T-helper 17 cell (primary cell): ENCODE measurements around the gene CASK. TPM values are rescaled to one million over a fixed set of nuclear protein-coding genes. Genes with fewer than 3 reads are reported as not detected.
"Not testable (repeated sequence)": the region's sequence is repeated elsewhere in the genome, so short reads cannot be mapped to it uniquely, and the experiment has no call there.

Experiments used
- ATAC-seq: fragments of 150-1000 bp; cut with Tn5 transposase; 2 replicates; pipeline ENCODE4 v1.10.0; 2021; ENCODE audit warnings: mild to moderate bottlenecking, moderate library complexity
- DNase-seq, 3 donors: peaks; one replicate each; pipeline versions ENCODE4 v3.0.0 to v3.0.0-alpha.2; 2020 to 2021
- H3K9me3 ChIP-seq: one replicate; pipeline ENCODE4 v1.7.0; 2013; ENCODE audit warnings: low read length, mild to moderate bottlenecking; ENCODE audit not compliant: control insufficient read depth, poor library complexity, severe bottlenecking
- H3K27ac Mint-ChIP-seq: one replicate; pipeline ENCODE4 v1.8.0; 2022; ENCODE audit warnings: mild to moderate bottlenecking, moderate library complexity, mixed read lengths
- H3K27me3 Mint-ChIP-seq: one replicate; pipeline ENCODE4 v1.8.0; 2022; ENCODE audit warnings: mixed read lengths
- H3K36me3 Mint-ChIP-seq: one replicate; pipeline ENCODE4 v1.8.0; 2022; ENCODE audit warnings: low read depth, mixed read lengths
- H3K4me1 Mint-ChIP-seq: one replicate; pipeline ENCODE4 v1.8.0; 2022; ENCODE audit warnings: mild to moderate bottlenecking, mixed read lengths
- H3K4me3 Mint-ChIP-seq: one replicate; pipeline ENCODE4 v1.8.0; 2022; ENCODE audit warnings: mild to moderate bottlenecking, moderate library complexity, mixed read lengths
- total RNA-seq, 4 donors: library from RNA in 2 of 4; stranded (reverse) in 2 of 4; gene quantifications; one replicate each; pipeline ENCODE4 v1.2.3 and lab custom pipeline; 2022 to 2026

Gene CASK
- total RNA-seq, 2 donors from 2014 or later: 99.9 to 107 TPM

DNA sequence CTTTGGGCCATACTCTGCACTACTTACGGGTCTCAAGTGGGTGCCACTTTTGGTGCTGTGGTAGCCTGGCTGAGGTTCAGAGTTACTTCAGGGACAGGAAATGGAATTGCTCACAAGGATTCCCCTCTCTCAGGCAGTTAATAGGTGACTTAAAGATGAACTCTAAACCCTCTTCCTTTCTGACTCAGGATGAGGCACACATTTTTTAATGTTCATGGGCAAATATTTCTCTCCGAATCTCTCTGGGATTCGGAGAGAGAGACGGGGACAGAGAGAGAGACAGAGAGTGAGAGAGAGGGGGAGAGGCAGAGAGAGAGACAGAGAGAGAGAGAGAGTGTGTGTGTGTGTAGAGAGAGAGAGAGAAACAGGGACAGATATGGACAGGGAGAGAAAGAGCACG lies 396.4 kb downstream of the CASK start:
- Mint-ChIP-seq H3K4me3 (no peak overlapping the region), H3K36me3 (peaks cover 8% of the 10 kb centered on the region), H3K27ac (peak overlapping the region; percentile 91), H3K4me1 (peaks cover 21% of the 10 kb centered on the region), H3K27me3 (no peaks in the 10 kb centered on the region)
- DNase-seq (no peak), ATAC-seq (peak; percentile 42)
- no peaks in the 10 kb centered on the region for H3K9me3 ChIP-seq

DNA sequence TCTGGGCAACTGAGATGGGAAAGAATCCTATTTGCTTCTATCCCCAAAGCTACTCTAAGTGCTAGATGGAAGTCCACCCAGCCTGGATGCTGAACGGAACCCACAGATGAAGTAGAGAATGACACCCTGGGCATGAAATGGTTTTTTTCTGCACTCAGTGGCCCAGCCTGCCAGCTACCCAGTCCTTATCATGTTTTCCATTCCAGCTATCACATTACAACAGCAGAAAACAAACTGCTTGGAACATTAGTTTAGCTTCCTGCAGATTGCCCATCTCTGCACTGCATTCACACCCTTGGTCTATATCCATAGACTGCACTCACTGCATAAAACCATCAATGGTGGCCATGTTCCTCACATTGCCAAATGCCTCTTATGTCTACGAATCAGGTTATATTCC lies 397.1 kb downstream of the CASK start:
- no peaks in the 10 kb centered on the region for H3K27me3 Mint-ChIP-seq
- peaks cover 7% of the 10 kb centered on the region for H3K36me3 Mint-ChIP-seq
- peaks cover 21% of the 10 kb centered on the region for H3K4me1 Mint-ChIP-seq
- H3K4me3 Mint-ChIP-seq: no peak overlapping the region
- DNase-seq: no peak
- no peaks in the 10 kb centered on the region for H3K9me3 ChIP-seq
- no peak for ATAC-seq
- H3K27ac Mint-ChIP-seq: peak overlapping the region; percentile 91

DNA sequence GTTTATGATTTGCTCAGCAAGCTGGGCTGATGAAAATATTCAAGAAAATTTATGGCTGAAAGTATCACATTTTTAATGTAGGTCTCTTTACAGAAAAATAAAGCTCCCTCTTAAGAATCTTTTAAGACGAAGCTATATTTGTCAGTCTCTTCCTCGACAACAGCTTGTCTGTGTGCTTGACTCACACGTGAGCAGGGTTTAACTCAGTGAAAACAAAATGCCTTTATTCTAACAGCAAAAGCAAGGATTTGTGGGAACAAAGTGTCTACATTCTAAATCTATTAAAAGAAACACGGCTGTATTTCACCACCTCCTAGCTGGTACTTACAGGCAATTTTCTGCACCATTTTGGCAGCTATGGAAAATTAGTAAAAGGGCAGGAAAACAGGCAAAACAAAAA lies 400.7 kb downstream of the CASK start:
- Mint-ChIP-seq H3K27ac (no peak overlapping the region), H3K36me3 (peaks cover 2% of the 10 kb centered on the region), H3K4me3 (no peak overlapping the region), H3K27me3 (no peaks in the 10 kb centered on the region), H3K4me1 (peaks cover 23% of the 10 kb centered on the region)
- ATAC-seq (no peak), DNase-seq (no peak)
- no peaks in the 10 kb centered on the region for H3K9me3 ChIP-seq

DNA sequence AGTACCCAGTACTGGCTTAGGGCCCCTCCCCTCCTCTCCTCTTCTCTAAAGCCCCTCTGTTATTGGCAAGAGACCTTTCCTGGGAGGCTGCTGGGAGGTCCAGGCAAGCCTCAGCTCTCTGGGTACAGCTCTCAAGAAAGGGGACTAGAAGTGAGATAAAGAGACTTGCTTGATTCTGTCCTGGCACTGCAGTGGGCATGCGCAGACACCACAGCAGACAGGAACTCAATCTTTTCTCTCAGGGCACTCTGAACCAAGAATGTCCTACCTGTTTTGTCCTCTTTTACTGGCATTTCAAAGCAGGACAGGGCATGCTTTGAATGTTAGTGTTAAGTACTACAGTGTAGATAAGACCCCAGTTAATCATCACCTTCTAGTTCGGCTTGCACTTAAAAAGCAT lies 401.3 kb downstream of the CASK start:
- H3K4me1 Mint-ChIP-seq: peaks cover 22% of the 10 kb centered on the region
- H3K36me3 Mint-ChIP-seq: peaks cover 2% of the 10 kb centered on the region
- no peak for ATAC-seq

DNA sequence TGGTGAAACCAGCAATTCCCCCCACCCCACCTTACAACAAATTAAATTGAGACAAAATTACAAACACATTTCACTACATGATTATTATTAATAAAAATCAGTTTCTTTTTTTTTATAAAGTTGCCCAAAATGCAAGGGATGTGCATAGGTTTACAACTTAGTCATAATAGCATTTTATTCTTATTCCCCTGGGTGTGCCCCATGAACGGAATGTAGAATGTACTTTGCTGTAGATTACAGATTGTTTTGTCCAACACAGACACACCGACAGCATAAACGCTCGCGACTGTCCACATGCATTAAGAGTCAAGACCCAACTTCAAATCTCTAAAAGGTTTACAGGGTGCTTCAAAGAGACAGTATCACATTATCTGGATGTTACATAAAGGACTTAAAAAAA lies 403.9 kb downstream of the CASK start:
- peaks cover 22% of the 10 kb centered on the region for H3K4me1 Mint-ChIP-seq
- no peak overlapping the region for H3K4me3 Mint-ChIP-seq
- H3K36me3 Mint-ChIP-seq: no peaks in the 10 kb centered on the region
- H3K27ac Mint-ChIP-seq: no peak overlapping the region
- DNase-seq (no peak), ATAC-seq (no peak)
- H3K9me3 ChIP-seq: no peaks in the 10 kb centered on the region
- no peaks in the 10 kb centered on the region for H3K27me3 Mint-ChIP-seq

More for the DNA sequence above, 401.3 kb downstream of the CASK start:
- DNase-seq: no peak
- no peaks in the 10 kb centered on the region for H3K27me3 Mint-ChIP-seq
- no peaks in the 10 kb centered on the region for H3K9me3 ChIP-seq
- no peak overlapping the region for H3K27ac Mint-ChIP-seq
- no peak overlapping the region for H3K4me3 Mint-ChIP-seq

DNA sequence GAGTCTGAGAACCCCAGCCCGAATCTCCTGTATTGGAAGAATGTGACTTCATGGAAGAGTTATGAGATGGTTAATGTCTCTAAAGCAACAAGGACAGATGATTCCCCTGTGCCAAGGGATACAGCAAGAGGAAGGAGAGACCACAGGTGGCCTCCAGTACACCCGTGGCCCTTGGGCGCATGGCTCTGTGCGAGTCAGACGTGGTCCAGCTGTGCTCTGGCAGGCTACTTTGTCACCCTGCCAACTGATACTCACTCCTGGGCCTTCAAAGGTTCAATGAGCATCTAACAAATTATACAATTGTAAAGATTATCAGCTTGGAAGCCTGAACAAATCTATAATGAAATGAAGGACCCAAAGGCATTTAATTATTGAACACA lies 404.5 kb downstream of the CASK start:
- H3K9me3 ChIP-seq: no peaks in the 10 kb centered on the region
- Mint-ChIP-seq H3K4me1 (peaks cover 24% of the 10 kb centered on the region), H3K27ac (peak overlapping the region; percentile 67), H3K4me3 (no peak overlapping the region), H3K27me3 (no peaks in the 10 kb centered on the region), H3K36me3 (no peaks in the 10 kb centered on the region)
- ATAC-seq (no peak), DNase-seq (no peak)

DNA sequence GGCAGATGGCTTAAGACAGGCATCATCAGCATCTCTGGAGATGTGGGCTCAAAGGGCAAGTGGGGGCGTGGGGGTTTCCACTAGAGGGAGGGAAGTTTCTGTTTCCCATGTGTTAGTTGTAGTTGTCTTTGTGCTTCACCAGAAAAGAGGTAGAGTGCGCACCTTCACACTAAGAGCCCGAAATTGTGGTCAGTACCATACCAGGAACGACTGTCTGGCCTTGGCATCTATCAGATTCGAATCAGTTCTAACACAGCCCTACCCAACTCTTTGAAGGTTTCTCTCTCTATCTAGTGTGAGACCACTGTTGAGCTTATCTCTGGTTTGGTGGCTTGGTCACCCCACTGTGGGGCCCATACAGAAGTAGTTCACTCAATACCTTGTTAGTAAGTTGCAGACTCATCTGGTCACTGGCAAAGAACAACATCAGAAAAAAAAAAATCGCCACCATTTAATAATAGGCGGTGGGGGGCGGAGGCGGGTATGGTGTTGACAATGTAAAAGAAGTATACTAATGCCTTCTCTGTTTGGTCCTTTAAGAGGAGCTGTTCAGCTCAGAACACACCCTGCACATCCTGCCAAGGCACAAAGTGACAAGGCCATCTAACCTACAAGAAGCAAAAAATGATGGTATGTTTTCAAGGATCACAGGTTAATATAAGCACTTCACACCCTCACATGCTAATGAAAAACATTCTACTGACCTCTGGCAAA lies 405.1 kb downstream of the CASK start:
- Mint-ChIP-seq H3K36me3 (no peaks in the 10 kb centered on the region), H3K27ac (peak overlapping the region; percentile 67), H3K4me3 (no peak overlapping the region), H3K4me1 (peaks cover 24% of the 10 kb centered on the region), H3K27me3 (no peaks in the 10 kb centered on the region)
- ATAC-seq (peak; percentile 56), DNase-seq (no peak)
- H3K9me3 ChIP-seq: no peaks in the 10 kb centered on the region

DNA sequence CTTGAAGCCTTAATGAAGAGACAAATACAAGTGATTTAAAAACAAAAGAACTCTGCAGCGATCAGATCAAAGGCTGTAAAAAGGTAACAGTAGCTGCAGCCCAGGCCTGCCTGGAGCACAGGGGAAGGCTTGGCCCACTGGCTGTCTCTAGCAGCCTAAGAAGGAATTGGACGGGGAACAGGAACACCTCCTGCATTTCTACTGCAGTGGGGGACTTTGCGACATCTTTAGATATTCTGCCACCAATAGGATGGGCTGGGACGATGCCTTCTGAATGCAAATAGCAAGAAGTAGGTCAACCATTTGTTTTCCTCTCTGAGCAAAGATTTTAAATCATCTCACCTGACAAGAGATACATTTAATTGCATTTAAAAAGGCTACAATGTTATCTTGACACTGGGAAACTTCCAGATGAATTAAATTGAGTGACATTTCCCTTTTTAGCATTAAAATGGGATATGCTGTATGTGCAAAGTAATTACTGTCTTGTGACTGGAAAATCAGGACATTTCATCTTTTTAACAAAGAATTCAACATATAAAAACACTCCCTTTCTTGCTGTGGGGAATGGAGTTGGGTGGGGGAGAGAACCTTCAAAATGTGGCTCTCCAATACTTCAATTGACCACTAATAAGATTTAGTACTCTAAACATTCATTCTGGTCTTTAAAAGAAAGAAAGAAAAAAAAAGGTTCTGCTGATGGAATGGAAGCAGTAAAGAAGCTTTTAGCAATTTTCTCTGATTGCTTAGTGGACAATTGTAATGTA lies 406.2 kb downstream of the CASK start:
- peak overlapping the region; percentile 70 for H3K27ac Mint-ChIP-seq

DNA sequence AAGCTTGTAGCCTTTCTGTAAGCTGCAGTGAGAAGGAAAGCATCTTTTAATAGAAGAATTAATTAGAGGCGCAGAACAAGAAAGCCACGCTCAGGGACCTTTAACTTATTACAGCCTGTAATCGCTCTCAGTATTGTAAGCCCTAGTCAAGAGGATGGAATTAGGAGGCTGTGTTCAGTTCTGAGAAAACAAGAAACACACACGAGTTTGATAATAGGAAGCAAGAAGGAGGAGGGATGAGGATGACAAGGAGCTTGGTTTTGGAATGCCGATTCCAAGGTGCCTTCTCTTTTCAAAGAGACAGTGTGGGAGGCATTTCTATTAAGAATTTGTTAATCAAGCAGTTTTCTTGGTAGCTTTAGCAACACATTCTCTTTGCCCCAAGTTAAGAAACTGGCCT lies 406.9 kb downstream of the CASK start:
- DNase-seq (no peak), ATAC-seq (no peak)
- H3K27ac Mint-ChIP-seq: peak overlapping the region; percentile 70
- no peaks in the 10 kb centered on the region for H3K36me3 Mint-ChIP-seq
- H3K27me3 Mint-ChIP-seq: no peaks in the 10 kb centered on the region
- peaks cover 29% of the 10 kb centered on the region for H3K4me1 Mint-ChIP-seq
- peak overlapping the region; percentile 28 for H3K4me3 Mint-ChIP-seq
- no peaks in the 10 kb centered on the region for H3K9me3 ChIP-seq

More for the DNA sequence above, 406.2 kb downstream of the CASK start:
- no peaks in the 10 kb centered on the region for H3K9me3 ChIP-seq
- no peak for DNase-seq
- H3K4me1 Mint-ChIP-seq: peaks cover 27% of the 10 kb centered on the region
- H3K4me3 Mint-ChIP-seq: peak overlapping the region; percentile 28
- no peaks in the 10 kb centered on the region for H3K27me3 Mint-ChIP-seq
- H3K36me3 Mint-ChIP-seq: no peaks in the 10 kb centered on the region
- peak; percentile 51 for ATAC-seq

DNA sequence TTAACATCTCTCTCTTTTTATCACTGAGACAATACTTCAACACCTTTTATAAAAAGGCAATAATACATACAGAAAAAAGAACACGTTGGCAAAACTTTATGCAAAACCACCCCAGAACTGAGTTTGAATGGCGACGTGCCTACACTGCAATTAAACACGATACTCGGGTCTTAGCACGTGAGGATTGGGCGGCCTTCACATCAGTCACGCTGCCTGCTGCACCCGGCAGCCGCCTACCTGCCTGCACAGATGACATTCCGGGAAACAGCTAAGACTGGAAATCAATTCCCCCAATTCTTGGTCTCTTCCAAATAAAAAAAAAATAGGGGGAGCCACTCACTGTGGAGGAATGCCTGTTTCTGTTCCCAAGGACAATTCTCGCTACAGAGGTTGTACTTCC lies 408.0 kb downstream of the CASK start:
- DNase-seq (no peak), ATAC-seq (no peak)
- no peaks in the 10 kb centered on the region for H3K36me3 Mint-ChIP-seq
- H3K4me3 Mint-ChIP-seq: no peak overlapping the region
- no peak overlapping the region for H3K27ac Mint-ChIP-seq
- H3K27me3 Mint-ChIP-seq: no peaks in the 10 kb centered on the region
- peaks cover 27% of the 10 kb centered on the region for H3K4me1 Mint-ChIP-seq
- no peaks in the 10 kb centered on the region for H3K9me3 ChIP-seq

DNA sequence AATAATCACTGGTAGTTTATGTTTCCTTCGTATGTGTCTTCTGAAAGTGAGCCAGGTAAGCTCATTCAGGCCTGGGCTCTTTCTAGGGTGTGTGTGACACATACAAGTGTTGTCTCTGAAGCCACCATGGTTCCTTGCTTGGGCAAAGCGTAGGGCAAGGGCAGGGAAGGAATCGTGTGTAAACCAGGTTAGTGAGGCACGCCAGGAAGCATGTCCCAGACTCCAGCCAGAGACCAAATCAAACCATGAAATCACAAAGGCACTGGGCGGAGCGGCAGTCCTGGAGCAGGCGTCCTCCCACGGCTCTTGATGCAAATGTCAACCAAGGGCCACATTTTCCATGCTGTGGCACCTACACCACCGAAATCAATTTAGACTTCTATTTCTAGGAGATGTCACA lies 409.2 kb downstream of the CASK start:
- no peaks in the 10 kb centered on the region for H3K27me3 Mint-ChIP-seq
- H3K4me1 Mint-ChIP-seq: peaks cover 27% of the 10 kb centered on the region
- H3K9me3 ChIP-seq: no peaks in the 10 kb centered on the region
- no peaks in the 10 kb centered on the region for H3K36me3 Mint-ChIP-seq
- peak overlapping the region; percentile 63 for H3K4me3 Mint-ChIP-seq
- DNase-seq: no peak
- peak overlapping the region; percentile 8 for H3K27ac Mint-ChIP-seq
- no peak for ATAC-seq

DNA sequence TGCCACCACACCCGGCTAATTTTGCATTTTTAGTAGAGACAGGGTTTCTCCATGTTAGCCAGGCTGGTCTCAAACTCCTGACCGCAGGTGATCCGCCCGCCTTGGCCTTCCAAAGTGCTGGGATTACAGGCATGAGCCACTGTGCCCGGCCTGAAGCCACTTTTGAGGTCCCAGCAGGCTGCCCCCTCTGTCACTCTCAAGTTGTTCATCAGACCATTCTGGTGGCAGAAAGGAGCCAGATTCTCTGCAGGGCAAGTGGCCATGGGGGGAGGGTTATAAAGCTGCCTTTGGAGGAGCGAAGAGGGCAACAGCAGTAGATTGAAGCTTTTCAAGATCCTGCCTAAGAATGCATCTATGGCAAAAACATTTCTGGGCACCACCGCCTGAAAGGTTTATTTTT lies 410.5 kb downstream of the CASK start:
- not testable (repeated sequence) for H3K4me3 Mint-ChIP-seq, DNase-seq, ATAC-seq, H3K27me3 Mint-ChIP-seq, H3K36me3 Mint-ChIP-seq, H3K9me3 ChIP-seq
- Mint-ChIP-seq H3K27ac (peak overlapping the region; percentile 6), H3K4me1 (peaks cover 17% of the 10 kb centered on the region)

DNA sequence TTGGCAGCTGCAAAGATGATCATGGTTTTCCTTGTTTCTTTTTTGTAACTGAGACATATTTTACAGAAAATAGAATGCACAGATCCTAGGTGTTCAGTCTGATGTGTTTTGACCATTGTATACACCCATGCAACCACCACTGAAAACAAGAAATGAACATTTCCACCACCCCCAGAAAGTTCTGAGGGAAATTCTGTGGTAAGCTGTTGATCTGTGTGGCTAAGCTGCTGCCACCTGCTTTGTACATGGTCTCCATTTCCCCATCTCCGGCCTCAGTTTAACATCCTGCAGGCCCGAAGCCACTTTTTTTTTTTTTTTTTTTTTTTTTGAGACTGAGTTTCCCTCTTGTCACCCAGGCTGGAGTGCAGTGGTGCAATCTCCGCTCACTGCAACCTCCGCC lies 411.0 kb downstream of the CASK start:
- Mint-ChIP-seq H3K36me3 (no peaks in the 10 kb centered on the region), H3K4me1 (peaks cover 15% of the 10 kb centered on the region), H3K27ac (peak overlapping the region; percentile 6), H3K4me3 (no peak overlapping the region), H3K27me3 (no peaks in the 10 kb centered on the region)
- H3K9me3 ChIP-seq: no peaks in the 10 kb centered on the region
- no peak for DNase-seq
- ATAC-seq: peak; percentile 44

DNA sequence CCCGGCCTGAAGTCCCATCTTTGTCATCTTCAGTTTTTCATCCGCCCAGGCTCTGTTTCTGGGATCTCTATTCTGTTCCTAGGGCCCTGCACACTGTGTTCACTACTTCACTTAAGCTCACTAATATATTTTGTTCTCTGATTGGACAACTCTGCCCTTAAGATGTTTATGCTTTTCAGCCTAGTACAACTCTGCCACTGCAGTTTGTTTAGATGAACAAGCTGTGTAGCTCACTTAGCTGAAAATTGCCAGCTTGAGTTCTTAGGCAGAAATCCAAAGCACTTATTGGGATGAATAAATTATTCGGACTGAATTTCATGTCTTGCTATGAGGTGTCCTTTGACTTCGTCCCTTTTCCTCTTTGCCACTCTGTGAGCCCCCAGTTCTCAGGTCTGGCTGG lies 415.4 kb downstream of the CASK start:
- no peak overlapping the region for H3K4me3 Mint-ChIP-seq
- H3K36me3 Mint-ChIP-seq: no peaks in the 10 kb centered on the region
- DNase-seq: no peak
- H3K27ac Mint-ChIP-seq: no peak overlapping the region
- no peaks in the 10 kb centered on the region for H3K9me3 ChIP-seq
- H3K27me3 Mint-ChIP-seq: no peaks in the 10 kb centered on the region
- peaks cover 5% of the 10 kb centered on the region for H3K4me1 Mint-ChIP-seq
- ATAC-seq: no peak
